IPS-18a (cell line): ENCODE measurements around the gene VDR.

Experiments used
- H3K27ac ChIP-seq: one replicate; pipeline ENCODE4 v1.5.1; 2013; ENCODE audit warnings: low read length
- H3K27me3 ChIP-seq: one replicate; pipeline ENCODE4 v1.6.1; 2013; ENCODE audit warnings: mild to moderate bottlenecking, low read length; ENCODE audit not compliant: control insufficient read depth, insufficient read depth
- H3K36me3 ChIP-seq: one replicate; pipeline ENCODE4 v1.6.1; 2013; ENCODE audit warnings: low read depth, low read length; ENCODE audit not compliant: control insufficient read depth
- H3K4me1 ChIP-seq: one replicate; pipeline ENCODE4 v1.6.1; 2013; ENCODE audit warnings: low read depth, low read length; ENCODE audit not compliant: control insufficient read depth
- H3K4me3 ChIP-seq: one replicate; pipeline ENCODE4 v1.5.1; 2013; ENCODE audit warnings: low read length
- H3K9ac ChIP-seq: one replicate; pipeline ENCODE4 v1.6.1; 2013; ENCODE audit warnings: mild to moderate bottlenecking, low read length, moderate library complexity
- H3K9me3 ChIP-seq: one replicate; pipeline ENCODE4 v1.6.1; 2013; ENCODE audit warnings: low read depth, low read length; ENCODE audit not compliant: control insufficient read depth

The VDR gene

GRCh38 chr12:47902131-47902639 is 2.6 kb downstream of the VDR start:
- H3K4me3 ChIP-seq: no peak overlapping the region

GRCh38 chr12:47901718-47902093 is 3.1 kb downstream of the VDR start:
- H3K4me1 ChIP-seq: no peaks in the 10 kb centered on the region
- peaks cover 45% of the 10 kb centered on the region for H3K27me3 ChIP-seq
- no peak overlapping the region for H3K9ac ChIP-seq
- no peaks in the 10 kb centered on the region for H3K9me3 ChIP-seq
- H3K36me3 ChIP-seq: no peaks in the 10 kb centered on the region
- H3K27ac ChIP-seq: no peak overlapping the region
- H3K4me3 ChIP-seq: no peak overlapping the region

More at GRCh38 chr12:47902131-47902639, 2.6 kb downstream of the VDR start:
- Histone ChIP-seq H3K9ac (no peak overlapping the region), H3K4me1 (no peaks in the 10 kb centered on the region), H3K27ac (no peak overlapping the region), H3K27me3 (peaks cover 50% of the 10 kb centered on the region), H3K36me3 (no peaks in the 10 kb centered on the region), H3K9me3 (no peaks in the 10 kb centered on the region)

- no peaks in the 10 kb centered on the region for H3K36me3 ChIP-seq
- H3K4me1 ChIP-seq: no peaks in the 10 kb centered on the region
- peaks cover 40% of the 10 kb centered on the region for H3K27me3 ChIP-seq
- H3K9me3 ChIP-seq: no peaks in the 10 kb centered on the region
- no peak overlapping the region for H3K9ac ChIP-seq
- no peak overlapping the region for H3K27ac ChIP-seq
- no peak overlapping the region for H3K4me3 ChIP-seq
These were observed 3.6 kb downstream of the VDR start for GRCh38 chr12:47901063-47901717.

- Histone ChIP-seq H3K36me3 (no peaks in the 10 kb centered on the region), H3K9ac (no peak overlapping the region), H3K27me3 (peaks cover 39% of the 10 kb centered on the region), H3K9me3 (no peaks in the 10 kb centered on the region), H3K4me3 (no peak overlapping the region), H3K4me1 (no peaks in the 10 kb centered on the region), H3K27ac (no peak overlapping the region)
These were observed 4.4 kb downstream of the VDR start for GRCh38 chr12:47900131-47901062.

GRCh38 chr12:47899466-47899865 is 5.3 kb downstream of the VDR start:
- Histone ChIP-seq H3K27me3 (peaks cover 33% of the 10 kb centered on the region), H3K9ac (no peak overlapping the region), H3K27ac (no peak overlapping the region), H3K4me3 (no peak overlapping the region), H3K36me3 (no peaks in the 10 kb centered on the region), H3K9me3 (no peaks in the 10 kb centered on the region), H3K4me1 (no peaks in the 10 kb centered on the region)

GRCh38 chr12:47896633-47897032 is 8.2 kb downstream of the VDR start:
- Histone ChIP-seq H3K9ac (no peak overlapping the region), H3K9me3 (no peaks in the 10 kb centered on the region), H3K4me1 (no peaks in the 10 kb centered on the region), H3K27ac (no peak overlapping the region), H3K36me3 (no peaks in the 10 kb centered on the region), H3K4me3 (no peak overlapping the region), H3K27me3 (peaks cover 9% of the 10 kb centered on the region)

GRCh38 chr12:47896022-47896421 is 8.8 kb downstream of the VDR start:
- no peak overlapping the region for H3K4me3 ChIP-seq
- no peaks in the 10 kb centered on the region for H3K36me3 ChIP-seq
- H3K4me1 ChIP-seq: no peaks in the 10 kb centered on the region
- H3K9me3 ChIP-seq: no peaks in the 10 kb centered on the region
- no peak overlapping the region for H3K9ac ChIP-seq
- peaks cover 9% of the 10 kb centered on the region for H3K27me3 ChIP-seq
- H3K27ac ChIP-seq: no peak overlapping the region

- H3K36me3 ChIP-seq: no peaks in the 10 kb centered on the region
- no peak overlapping the region for H3K27ac ChIP-seq
- peaks cover 9% of the 10 kb centered on the region for H3K27me3 ChIP-seq
- no peaks in the 10 kb centered on the region for H3K9me3 ChIP-seq
- no peak overlapping the region for H3K4me3 ChIP-seq
- no peak overlapping the region for H3K9ac ChIP-seq
- no peaks in the 10 kb centered on the region for H3K4me1 ChIP-seq
These were observed 10.1 kb downstream of the VDR start for GRCh38 chr12:47894652-47895051.

GRCh38 chr12:47894068-47894467 is 10.7 kb downstream of the VDR start:
- Histone ChIP-seq H3K27me3 (peaks cover 9% of the 10 kb centered on the region), H3K9ac (no peak overlapping the region)

GRCh38 chr12:47892819-47893218 is 12.0 kb downstream of the VDR start:
- H3K27me3 ChIP-seq: peaks cover 9% of the 10 kb centered on the region
- no peak overlapping the region for H3K27ac ChIP-seq
- no peaks in the 10 kb centered on the region for H3K36me3 ChIP-seq
- no peaks in the 10 kb centered on the region for H3K9me3 ChIP-seq
- H3K4me3 ChIP-seq: no peak overlapping the region
- no peaks in the 10 kb centered on the region for H3K4me1 ChIP-seq
- H3K9ac ChIP-seq: no peak overlapping the region

More at GRCh38 chr12:47894068-47894467, 10.7 kb downstream of the VDR start:
- no peak overlapping the region for H3K4me3 ChIP-seq
- no peaks in the 10 kb centered on the region for H3K36me3 ChIP-seq
- no peaks in the 10 kb centered on the region for H3K4me1 ChIP-seq
- no peaks in the 10 kb centered on the region for H3K9me3 ChIP-seq
- no peak overlapping the region for H3K27ac ChIP-seq

GRCh38 chr12:47891356-47891755 is 13.4 kb downstream of the VDR start:
- Histone ChIP-seq H3K4me1 (no peaks in the 10 kb centered on the region), H3K9me3 (no peaks in the 10 kb centered on the region), H3K27me3 (peaks cover 9% of the 10 kb centered on the region), H3K27ac (no peak overlapping the region), H3K36me3 (no peaks in the 10 kb centered on the region), H3K9ac (no peak overlapping the region), H3K4me3 (no peak overlapping the region)
